CD1c-positive myeloid dendritic cell (primary cell): Measurements from ENCODE around the gene ROR2.
A peak's percentile ranks its signal among the peaks of the same experiment; 100 is the strongest.

Source experiments
- DNase-seq: peaks from one replicate; pipeline ENCODE4 v3.0.0-alpha.2; 2016; ENCODE audit errors: extremely low spot score

Gene ROR2

DNA sequence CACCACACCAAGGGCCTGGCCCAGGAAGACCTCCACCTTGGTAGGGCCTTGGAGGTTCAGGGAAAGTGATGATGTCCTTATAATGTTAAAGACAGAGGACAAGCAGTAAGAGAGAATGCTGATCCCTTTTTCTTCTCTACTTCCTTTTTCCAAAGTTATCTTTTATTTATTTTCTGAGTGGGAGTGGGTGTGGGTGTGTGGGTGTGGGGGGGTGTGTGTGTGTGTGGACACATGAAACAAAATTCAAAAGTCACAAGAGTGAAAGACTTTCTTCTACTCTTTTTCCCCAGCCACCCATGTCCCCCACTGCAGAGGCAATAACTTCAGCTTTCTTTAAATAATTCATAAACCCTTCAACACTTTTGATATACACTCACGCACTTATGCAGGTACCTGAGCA is 70.8 kb downstream of the ROR2 start:
- DNase-seq, result no peak

DNA sequence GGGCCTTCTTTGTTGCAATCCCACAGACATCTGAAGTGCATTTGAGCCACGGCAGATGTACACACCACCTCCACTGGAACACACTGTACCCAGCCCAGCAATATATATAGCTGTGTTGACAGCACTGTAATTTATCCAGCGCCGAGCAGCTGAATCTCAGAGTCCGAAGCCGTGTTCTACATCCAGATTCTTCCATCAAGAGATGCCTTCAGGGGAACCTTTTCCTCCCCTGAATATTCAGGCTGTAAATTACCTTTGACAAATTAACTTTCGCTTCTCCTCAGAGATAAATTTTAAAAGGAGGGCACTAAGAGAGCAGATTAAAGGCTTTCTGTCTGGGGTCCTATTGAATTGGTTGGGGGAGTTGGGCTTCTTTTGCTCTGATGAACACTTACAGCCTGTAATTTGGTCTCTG is 76.4 kb downstream of the ROR2 start:
- DNase-seq, result no peak

GRCh38 chr9:91868732-91869391 is 81.2 kb downstream of the ROR2 start:
- no peak for DNase-seq

- no peak for DNase-seq
Observed at GRCh38 chr9:91867740-91868139, 82.3 kb downstream of the ROR2 start.

GRCh38 chr9:91865041-91865440 is 85.0 kb downstream of the ROR2 start:
- DNase-seq, result no peak

GRCh38 chr9:91864380-91864779 is 85.6 kb downstream of the ROR2 start:
- DNase-seq, result no peak

DNA sequence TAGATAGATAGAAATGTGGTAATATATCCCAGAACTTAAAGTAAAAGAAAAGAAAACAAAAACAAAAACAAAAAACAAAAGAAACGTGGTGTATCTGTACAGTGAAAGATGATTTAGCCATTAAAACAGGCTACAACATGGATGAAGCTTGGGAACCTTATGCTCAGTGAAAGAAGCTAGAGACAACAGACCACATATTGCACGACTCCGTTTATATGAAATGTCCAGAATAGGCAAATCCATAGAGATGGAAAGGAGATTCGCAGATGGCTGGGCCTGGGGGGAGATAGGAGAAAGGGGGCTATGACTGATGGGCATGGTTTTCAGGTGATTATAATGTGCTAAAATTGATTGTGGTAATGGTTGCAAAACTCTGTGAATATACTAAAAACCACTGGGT is 86.6 kb downstream of the ROR2 start:
- no peak for DNase-seq

DNA sequence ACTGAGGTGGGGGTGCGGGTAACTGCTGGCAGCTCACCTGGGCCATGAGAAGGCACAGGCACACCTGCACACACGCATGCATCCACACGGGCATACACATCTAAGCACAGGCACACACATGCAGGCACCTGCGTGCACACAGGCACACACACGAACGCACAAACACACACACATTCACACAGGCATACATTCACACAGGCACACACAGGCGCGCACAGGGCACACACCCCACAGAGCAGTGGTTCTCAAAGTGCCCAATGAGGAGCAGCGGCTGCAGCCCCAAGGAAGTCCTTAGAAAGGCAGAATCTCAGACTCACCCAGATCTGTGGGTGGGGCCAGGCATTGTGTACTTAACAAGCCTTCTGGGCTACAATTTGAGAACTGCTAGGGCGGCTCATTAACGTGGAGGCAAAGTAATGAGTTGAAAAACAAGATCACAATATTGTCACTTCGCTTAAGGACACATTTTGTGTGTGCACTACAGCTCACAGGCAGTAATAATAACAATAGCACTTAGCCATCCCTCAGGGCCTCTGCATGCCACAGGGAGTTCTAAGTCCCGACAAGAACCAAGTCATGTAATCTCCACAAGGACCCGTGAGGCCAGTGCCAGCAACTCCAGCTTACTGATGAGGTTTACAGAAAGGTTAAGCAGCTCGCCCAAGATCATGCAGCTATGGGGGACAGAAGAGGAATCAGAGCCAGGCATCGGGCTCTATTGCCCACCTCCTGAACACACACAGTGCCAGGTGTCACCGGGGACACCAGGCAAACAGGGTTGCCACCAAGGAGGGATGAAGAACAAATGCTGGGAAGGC is 91.6 kb downstream of the ROR2 start:
- DNase-seq, result no peak

DNA sequence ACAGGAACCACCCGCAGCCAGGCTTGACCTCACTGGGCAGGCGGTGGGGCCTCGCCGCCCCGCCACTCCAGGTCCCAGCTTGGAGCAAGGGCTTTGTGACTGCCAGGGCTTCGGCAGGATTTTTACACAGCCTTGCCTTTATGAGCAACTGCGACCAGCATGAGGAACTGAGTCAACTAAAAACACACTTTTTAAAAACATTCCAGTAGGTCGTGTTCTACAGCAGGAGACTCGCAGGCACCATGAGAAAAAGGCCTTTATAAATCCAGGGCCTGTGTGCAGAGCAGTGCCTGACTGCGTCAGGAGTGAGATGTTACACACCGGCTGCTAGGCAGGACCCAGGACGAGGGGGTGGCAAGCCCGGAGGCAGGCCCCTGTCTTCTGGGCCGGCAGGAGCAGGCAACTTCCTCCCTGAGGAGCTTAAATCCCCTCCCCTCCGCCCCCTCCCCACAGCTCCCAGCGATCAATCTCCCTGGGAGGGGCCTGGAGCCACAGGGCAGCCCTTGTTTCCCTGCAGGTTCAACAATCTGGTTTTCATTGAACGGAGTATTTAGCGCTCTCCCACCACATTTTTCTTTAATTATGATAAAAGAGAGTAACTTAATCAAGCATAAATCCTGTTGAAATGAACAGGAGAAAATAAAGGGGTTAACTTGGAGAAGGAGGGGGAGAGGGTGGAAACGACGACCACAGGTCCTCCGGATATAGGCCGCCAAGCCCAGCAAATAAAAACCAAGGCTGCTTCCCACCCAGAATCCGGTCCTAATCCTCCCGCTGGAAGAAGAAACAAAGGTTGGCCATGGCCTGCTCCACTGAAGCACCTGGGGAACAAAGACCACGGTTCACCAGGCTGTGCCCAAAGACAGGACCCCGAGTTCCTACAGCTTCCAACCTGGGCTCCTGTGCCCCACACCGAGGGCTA is 92.5 kb downstream of the ROR2 start:
- DNase-seq, result no peak

- no peak for DNase-seq
Observed at GRCh38 chr9:91856419-91856818, 93.6 kb downstream of the ROR2 start.

- DNase-seq, result no peak
Observed at GRCh38 chr9:91855196-91855595, 94.8 kb downstream of the ROR2 start.

GRCh38 chr9:91852801-91853347 is 97.2 kb downstream of the ROR2 start:
- no peak for DNase-seq

GRCh38 chr9:91849694-91850093 is 100.3 kb downstream of the ROR2 start:
- DNase-seq, result no peak

DNA sequence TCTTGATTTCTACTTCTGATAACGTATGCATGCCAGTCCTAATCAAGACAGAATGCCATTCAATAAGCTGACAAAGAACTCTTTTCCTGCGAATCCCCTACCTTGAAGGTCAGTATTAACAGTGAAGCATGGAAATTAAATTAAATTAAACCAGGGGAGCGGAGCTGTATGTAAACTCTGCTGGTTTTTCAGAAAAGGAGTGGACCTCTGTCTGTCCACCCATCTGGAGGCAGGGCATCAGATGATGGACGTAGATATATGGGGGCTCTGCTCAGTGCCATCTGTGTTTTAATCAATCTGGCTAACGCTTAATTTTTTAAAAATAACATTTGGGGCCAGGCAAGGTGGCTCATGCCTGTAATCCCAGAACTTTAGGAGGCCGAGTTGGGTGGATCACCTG is 101.9 kb downstream of the ROR2 start:
- DNase-seq, result no peak

DNA sequence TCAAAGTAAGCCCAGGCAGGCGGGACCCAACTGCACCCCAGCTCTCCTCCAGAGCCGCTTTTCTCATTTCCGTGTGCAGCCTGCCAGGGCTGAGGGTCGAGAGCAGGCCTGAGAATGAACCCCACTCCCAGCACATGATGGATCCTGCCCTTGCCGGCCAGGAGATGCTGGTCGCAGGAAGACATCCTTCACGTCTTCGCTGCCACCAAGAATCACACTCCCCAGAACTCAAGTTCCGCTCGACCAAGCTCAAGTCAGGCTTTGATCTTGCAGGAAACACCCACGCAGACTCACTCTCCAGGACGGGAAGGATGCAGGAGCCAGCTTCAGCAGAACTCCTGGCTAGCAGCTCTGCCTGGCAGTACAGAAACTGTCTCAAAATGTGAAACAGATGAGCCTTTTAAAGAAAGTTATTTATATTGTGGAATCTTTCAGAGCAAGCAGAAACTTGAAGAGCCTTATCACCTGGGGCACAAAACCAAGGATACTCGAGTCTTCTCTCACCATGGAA is 102.4 kb downstream of the ROR2 start:
- DNase-seq, result peak; percentile 60

DNA sequence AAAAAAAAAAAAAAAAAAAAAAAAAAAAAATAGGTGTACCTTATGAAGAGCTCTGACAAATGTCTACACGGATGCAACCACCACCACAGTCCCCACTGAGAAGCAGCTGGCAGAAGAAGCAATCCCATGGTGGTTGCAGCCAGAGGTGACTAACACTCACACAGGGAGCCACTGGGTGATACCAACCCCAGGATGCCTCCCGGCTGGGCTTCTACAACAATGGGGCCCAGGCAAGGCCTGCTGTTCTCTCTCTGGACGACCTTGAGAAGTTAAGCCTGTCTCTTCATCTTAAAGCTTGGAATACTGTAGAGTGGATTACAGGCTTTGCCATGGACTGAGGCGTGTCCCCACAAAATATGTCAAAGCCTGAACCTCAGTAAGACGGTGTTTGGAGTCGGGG is 104.1 kb downstream of the ROR2 start:
- DNase-seq, result no peak

GRCh38 chr9:91844701-91845291 is 105.2 kb downstream of the ROR2 start:
- no peak for DNase-seq

- peak; percentile 73 for DNase-seq
Observed at GRCh38 chr9:91844190-91844589, 105.8 kb downstream of the ROR2 start.

- no peak for DNase-seq
Observed at GRCh38 chr9:91843623-91844148, 106.3 kb downstream of the ROR2 start.

GRCh38 chr9:91843093-91843492 is 106.9 kb downstream of the ROR2 start:
- no peak for DNase-seq

DNA sequence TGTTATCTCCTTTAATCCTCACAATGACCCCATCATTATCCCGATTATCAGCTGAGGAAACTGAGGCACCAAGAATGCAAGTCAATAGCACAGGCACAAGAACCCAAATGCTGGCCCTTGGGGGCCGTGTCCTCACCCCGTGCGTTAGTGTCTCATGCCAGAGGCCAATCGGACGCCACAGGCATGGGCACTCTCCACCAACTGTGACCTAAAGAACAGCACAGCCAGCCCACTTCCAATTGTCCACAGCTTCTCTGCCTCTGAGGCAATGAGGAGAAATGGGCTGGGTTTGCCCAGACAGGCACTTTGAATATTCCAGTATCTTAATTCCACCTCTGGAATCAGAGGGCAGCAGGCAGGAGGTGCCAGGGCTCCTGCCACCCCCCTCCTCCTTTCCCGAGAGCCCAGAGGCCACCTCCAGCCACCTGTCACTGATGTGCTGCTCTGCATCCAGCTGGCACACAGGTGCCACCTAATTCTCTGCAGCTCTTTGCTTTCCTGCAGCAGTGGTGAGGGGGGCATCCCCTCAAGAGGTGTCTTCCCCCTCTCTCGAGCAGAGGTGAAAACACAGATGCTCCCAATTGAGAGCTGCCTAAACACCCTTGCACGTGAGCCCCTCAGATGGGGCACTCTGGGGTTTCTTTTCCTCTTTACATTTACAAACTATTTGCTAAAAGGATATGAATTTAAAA is 107.5 kb downstream of the ROR2 start:
- DNase-seq, result no peak
